HG03139 (cell line): ENCODE data around the gene ABI3BP.
"Not testable (repeated sequence)": the region's sequence is repeated elsewhere in the genome, so short reads cannot be mapped to it uniquely, and the experiment has no call there.

Source experiments
- ATAC-seq: cut with Tn5 transposase; IDR thresholded peaks from one replicate; pipeline ENCODE4 v1.9.1; 2021; ENCODE audit not compliant: unreplicated experiment

The ABI3BP gene, protein sequence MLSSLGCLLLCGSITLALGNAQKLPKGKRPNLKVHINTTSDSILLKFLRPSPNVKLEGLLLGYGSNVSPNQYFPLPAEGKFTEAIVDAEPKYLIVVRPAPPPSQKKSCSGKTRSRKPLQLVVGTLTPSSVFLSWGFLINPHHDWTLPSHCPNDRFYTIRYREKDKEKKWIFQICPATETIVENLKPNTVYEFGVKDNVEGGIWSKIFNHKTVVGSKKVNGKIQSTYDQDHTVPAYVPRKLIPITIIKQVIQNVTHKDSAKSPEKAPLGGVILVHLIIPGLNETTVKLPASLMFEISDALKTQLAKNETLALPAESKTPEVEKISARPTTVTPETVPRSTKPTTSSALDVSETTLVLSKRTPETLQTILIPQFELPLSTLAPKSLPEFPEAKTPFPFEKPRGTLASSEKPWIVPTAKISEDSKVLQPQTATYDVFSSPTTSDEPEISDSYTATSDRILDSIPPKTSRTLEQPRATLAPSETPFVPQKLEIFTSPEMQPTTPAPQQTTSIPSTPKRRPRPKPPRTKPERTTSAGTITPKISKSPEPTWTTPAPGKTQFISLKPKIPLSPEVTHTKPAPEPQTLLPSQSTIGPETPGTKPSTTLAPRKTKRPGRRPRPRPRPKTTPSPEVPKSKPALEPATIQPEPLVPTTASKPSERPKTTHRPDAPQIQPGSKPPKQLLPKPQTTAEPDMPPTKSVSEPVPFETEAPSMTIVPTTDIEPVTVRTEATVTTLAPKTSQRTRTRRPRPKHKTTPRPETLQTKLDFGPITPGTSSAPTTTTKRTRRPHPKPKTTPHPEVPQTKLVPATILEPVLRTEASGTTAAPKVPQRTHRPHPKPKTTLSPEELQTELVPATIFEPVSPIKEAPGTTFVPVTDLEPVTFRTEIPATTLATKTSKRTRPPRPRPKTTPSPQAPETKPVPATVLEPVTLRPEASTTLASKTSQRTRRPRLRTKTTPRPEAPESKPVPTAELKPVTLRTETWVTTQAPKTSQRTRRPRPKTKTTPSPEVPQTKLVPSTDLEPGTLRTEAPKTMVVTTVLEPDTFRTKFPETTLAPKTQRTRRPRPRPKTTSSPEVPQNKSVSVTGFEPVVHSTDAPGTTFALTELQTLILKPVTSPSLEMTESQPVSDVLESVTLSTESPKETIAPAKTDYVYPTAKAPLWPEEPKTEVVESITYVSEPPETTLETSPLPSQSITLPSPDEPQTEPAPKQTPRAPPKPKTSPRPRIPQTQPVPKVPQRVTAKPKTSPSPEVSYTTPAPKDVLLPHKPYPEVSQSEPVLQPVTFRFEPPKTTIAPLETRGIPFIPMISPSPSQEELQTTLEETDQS (N-terminal part only)

DNA sequence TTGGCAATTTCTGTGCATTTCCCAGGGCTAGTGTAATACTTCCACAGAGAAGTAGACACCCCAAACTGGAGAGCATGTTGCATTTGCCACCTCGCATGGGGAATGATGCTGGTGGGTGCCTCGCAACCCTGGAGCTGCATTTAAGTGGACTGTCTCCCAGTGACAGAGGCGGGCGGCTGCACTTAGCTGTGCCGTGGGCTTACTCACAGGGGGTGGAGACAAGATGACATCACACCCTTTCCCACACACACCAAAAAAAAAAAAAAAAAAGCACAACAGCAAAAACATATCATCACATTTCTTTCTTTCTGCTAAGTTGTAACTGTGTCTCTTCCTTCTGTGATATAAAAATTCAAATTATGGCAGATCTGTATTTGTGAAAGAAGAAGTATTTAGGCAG, at the start of gene ABI3BP:
Gene ABI3BP (minus strand): TSS at position 113 of the 400 bp plus-strand sequence. CDS start 37 bp downstream, at position 76.
- no peak for ATAC-seq

DNA sequence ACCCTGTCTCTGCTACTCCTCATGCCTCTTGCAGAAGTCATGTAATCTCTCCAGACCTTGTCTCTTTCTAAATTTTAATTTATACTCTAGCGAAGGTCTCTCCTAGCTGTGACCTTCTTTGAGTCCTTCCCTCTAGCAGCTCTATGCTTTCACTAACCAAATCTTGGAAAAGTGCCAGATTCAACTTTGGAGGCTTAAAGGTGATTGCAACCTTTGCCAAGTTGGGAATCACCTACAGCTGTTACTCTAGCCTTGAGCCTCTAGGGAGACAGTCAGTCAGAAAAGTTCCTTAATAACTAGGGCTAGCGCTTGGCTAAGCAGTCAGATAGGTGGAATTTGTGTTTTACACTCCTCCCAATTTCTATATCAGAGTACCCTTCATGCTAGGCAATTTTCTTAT, 46.1 kb upstream of the ABI3BP start:
- no peak for ATAC-seq

DNA sequence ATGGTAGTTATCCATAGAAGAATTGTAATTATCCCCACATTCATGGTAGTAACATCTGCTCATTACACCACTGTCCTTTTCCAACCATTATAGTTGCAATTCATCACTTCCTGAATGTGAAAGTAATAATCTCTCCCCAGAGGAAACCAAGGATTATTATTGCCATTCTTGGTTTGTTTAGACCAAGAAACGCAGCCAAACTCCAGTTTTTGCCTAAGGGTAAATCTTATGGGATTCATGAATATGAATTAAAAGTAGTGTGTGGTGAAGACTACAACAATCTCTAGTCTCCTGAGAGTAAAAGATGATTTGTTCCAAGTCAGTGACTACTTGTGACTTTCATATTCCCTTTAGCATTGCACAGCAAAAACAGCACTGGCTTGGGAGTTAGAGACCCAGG, 45.7 kb upstream of the ABI3BP start:
- ATAC-seq: no peak

DNA sequence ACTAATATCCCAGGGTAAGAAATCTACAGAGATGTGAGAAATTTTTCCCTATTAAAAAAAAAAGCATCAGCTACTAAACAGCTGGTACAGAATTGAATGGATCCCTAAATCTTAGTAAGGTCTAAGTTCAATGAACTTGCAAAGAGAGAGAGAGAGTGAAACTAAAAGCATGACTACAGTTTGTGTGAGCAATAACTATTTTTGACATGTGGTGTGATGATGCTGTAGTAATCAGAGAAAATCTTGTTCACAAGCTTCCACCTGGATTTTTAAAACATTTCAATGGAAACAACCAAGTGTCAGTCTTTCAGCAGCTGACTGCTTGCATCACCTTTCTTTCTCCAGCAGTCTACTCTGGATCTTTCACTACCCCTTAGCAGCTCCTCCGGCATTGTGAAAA, 45.2 kb upstream of the ABI3BP start:
- no peak for ATAC-seq

DNA sequence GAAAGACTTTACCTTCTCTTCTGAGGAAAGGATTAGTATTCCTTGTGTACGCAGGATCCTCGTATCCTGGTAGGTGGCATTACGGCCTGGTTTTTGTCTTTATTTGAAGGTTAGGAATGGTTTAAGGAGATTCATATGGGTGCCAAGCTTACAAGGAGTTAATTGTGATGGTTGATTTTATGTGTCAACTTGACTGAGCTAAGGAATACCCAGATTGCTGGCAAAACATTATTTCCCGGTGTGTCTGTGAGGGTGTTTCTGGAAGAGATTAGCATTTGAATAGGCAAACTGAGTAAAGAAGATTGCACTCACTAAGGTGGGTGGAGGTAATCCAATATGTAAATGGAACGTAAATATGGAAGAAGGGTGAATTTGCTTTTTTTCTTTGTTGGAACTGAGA, 44.4 kb upstream of the ABI3BP start:
- no peak for ATAC-seq

DNA sequence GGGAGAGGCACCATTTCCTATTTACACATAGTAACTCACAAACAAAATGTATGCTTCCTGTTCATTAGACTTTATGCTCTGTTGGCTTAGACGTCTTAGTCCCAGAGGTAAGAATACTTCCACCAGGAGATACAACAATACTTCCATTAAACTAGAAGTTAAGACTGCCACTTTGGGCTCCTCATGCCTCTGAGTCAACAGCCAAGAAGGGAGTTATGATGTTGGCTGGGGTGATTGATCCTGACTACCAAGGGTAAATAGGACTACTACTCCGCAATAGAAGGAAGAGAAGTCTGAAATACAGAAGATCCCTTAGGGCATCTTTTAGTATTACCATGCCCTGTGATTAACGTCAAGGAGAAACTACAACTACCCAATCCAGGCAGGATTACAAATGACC, 43.5 kb upstream of the ABI3BP start:
- ATAC-seq: no peak

DNA sequence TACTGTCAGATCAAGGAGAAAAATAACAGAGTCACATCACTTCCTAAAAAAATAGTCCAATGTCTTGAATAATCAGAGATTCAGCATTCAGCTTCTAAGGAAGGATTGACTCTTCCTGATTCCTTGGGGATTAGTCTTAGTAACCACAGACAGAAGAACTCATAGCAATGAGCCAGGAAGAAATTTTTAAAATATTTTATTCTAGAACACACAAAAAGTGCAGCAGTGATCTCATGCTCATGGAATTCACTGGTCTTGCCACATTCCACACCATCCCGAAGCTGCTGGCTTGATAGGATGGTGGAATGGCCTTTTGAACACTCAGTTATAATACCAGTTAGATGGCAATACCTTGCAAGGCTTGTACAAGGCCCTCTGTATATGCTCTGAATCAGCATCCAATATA, 43.0 kb upstream of the ABI3BP start:
- no peak for ATAC-seq

DNA sequence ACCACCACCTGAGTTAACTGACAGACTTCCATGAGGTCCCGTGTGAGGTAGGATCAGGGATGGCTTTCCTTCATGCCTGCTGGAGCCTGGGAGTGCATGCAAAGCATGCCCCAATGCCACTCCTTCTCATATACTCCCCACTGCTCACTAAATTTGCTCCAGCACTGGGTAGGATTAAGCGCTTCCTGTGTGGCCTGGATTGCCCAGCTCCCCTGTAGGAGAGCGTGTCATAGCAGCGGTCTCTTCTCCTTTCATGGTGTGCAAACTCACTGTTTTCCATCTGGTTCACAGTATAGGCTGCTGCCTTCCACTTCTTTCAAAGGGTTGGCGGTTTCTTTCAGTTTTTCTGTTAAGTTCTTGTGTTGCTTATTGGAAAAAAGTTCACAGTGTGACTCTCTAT, 34.1 kb upstream of the ABI3BP start:
- ATAC-seq: no peak

DNA sequence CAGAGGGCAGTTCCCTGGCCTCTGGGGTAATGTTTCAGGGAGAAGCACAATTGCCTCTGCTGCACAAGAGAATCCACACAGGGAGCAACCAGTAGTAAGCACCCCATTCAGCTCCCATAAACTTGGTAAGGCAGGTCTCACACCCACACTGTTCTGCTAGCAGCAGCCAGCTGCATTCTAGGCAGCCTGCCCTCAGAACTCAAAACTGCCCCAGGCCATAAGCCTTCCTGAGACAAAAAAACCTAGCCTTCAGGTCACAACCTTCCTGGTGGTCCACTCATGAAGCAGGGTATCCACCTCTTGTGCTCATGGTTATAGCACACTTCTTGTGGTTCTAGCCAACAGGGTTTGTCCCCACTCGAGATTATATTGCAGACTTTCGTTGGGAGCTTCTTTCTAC, 33.7 kb upstream of the ABI3BP start:
- ATAC-seq: no peak

DNA sequence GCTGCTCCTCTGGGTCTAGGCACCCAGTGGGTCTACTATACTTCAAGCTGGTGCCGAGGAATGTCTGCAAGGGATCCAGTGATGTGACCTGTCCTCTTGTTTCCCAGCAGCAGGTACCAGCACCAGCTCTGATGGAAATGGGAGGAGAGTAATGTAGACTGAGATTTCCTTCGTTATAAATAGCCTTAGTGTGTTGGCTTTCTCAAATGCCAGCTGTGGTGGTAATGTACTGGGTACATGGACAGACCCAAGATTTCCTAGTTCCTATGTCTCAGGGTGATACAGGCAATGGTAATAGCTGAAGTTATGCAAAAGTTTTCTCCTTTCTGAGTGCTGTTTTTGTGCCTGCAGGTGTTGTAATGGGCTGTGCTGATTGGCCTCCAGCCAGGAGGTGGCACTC, 33.0 kb upstream of the ABI3BP start:
- no peak for ATAC-seq

DNA sequence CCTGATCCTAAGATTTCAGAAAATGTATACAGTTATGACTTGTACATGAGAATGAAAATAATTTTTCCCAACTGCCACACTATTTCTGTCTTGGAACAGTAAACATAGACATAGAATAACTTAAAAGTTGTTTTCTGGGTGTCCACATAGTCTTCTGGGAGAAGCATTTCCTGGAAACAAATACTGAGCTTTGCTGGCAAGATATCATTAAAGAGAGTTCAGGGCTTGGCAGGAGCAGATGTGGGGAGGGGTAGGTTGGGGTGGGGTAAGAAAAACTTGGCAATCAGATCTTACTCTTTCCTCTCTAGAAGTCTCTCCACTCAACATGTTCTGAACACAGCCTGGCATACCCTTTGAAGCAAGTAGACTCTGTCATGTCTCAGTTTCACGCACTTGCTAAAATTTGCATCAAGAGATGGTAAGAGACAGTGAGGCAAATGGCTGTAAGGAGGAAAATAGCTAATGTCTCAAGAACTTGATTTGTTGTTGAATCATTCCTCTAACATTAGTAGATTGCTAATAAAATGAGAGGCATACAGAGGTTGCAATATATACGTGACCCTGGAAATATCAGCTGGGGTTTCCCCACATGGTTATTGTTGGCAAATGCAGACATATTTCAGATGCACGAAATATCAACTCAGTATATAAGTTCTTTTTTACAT, 27.3 kb upstream of the ABI3BP start:
- no peak for ATAC-seq

DNA sequence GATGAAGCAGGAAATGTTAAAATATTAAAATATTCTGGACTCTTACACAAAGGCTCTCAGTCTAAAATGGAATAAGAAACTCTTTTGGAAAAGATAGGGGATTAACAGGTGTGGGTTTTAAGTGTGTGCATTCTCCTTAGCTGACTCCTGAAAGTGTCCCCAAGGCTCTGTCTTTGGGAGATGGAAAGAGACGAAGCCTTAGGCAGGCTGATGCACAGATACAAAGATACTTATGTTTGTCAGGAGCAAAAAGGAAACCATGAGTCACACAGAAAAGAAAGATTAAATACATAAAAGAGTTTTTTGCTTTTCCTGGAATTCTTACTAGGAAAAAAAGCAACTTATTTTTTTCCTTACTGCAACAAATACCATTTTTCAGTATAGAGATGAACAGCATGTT, 23.8 kb upstream of the ABI3BP start:
- ATAC-seq: no peak

DNA sequence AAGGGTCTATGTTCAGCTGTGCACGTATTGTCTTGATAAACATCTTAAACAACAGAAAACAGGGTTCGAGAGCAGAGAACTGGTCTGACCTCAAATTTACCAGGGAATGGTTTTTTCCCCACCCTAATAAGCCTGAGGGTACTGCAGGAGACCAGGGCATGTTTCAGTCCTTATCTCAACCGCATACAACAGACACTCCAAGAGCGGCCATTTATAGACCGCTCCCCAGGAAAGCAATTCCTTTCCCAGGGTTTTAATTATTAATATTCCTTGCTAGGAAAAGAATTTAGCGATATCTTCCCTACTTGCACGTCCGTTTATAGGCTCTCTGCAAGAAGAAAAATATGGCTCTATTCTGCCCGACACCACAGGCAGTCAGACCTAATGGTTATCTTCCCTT, 19.1 kb upstream of the ABI3BP start:
- not testable (repeated sequence) for ATAC-seq

DNA sequence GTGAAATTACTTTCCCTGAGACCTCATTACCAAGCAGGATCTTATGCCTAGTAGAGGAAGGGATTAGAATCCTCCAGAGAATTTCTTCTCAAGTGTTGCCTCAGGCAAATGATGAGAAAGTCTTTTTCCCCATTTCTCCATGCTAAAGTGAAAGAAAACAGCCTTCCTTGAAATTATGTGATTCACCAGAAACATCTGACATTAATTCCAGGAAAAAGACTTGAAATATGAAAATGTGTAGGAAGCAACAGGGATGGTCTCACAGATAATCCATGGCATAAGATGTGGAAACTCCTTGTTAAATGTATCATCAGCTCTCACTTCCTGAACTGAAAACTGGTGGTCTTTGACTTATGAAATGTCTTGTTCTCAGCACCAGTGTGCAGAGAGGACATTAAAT, 17.9 kb upstream of the ABI3BP start:
- ATAC-seq: no peak

DNA sequence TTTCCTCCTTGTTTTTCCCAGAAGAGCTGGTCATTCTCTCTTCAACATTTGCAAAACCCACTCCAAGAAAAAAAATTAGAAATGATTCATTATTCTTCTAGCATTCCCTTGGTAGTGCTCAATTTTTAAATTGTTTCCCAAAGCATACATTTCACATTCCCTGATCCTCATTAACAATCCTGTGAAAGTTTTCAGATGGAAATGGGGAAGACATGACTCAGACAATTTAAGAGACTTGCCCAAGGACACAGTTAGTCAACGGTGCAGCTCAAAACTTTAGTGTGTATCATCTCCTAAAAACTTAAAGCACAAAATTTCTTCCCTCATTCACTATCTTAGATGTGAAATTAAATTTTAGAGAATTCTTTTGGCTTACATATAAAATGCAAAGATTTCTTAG, 17.1 kb upstream of the ABI3BP start:
- no peak for ATAC-seq

DNA sequence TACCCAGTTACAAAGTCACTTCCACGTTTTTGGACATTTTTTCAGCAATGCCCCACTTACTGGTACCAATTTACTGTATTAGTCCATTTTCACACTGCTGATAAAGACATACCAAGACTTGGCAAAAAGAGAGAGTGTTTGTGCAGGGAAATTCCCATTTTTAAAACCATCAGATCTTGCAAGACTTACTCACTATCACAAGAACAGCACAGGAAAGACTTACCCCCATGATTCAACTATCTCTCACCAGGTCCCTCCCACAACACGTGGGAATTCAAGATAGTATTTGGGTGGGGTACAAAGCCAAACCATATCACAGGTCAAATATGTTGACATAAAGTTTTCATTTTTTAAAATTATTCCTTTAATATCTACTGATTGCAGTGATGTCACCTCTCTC, 16.2 kb upstream of the ABI3BP start:
- no peak for ATAC-seq

DNA sequence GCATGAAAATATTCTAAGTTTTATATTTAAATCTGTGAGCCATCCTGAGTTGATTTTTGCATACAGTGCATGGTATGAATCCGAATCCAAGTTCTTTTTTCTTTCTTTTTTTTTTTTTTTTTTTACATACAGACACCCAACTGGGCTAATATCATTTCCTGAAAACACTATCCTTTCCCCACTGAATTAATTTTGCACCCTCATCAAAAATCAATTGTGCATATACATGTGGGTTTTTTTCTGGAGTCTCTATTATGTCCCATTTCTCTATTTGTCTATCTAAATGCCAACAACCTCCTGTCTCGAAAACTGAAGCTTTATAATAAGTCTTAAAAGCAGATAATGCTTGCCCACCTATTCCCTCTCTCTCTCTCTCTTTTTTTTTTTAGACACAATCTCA, 5.9 kb upstream of the ABI3BP start:
- ATAC-seq: no peak

DNA sequence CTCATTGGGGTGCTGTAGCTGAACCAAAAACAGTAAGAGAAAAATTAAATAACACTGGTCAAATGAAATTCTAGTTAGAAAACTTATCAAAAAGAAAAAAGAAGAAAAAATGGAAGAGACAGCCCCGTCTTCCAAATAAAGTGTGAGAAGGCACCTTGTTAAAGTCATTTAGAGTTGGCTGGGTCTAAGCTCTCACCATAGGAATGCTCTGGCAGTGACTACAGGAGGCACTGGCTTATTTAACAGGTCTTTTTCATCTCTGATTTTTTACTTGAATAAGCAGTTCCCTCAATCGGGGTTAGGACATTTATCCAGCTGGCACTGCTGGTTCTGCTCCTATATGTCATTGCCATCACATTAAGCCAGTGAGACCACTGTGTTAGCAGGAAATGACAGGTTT, 1.6 kb upstream of the ABI3BP start:
- ATAC-seq: no peak

DNA sequence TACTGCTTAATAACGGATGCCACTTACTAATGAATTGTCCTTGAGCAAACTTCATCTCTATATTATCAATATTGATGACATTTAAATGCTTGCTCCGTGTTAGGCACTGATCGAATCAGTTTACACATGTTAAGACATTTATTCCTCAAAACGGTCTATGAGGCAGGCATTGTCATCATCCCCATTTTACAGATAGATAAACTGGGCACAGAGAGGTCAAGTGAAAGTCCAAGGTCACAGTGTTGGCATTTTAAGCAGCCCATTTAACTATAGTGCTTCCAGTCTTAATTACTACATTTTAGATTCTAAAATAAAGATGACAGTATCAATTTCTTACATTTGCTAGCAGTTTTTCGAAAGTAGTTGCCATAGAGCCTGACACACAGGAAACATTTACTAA, 966 bp upstream of the ABI3BP start:
- ATAC-seq: no peak

DNA sequence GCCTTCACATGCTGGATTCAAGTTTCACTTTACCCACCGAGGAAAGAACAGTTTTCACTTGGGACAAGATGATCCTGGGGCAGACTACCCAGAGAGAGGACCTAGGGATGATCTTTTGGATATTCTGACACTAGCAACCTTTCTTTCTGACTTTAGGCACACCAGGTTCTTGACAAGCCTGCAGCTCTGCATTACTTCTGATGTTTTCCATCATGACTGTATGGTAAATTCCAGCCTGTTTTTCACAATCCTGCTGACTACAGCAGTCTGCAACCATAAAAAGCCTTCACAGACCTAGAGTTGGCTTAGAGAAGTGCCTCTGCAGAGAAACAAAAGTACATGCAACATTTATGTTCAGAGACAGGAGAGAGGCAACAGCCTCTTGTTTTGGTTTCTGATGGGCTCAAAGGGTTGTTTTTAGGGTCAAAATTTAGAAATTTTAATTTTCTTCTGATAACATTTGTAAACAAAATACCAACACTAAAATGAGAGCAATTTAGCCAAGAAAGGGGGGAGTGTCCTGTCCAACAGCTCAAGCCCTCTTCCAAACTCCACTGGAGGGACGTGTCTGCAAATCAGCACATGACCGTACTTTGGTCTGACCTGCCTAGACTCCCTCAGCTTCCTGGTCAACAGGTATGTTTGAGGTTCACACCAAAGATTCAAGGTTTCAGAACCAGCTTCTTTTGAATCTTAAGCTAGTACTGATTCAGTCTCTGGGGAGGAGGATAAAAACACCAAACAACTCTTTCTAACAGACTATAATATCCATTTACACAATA, 799 bp downstream of the ABI3BP start:
- no peak for ATAC-seq
